IMR-90 (cell line): ENCODE results near the gene RAB14.

Experiments used
- CEBPB ChIP-seq: IDR thresholded peaks from 2 replicates; pipeline ENCODE4 v1.6.1; 2012; ENCODE audit warnings: low read depth, low read length, improper control_type of control experiment
- CHD1 ChIP-seq: IDR thresholded peaks from 2 replicates; pipeline ENCODE4 v1.6.1; 2012; ENCODE audit warnings: low read depth, low read length, improper control_type of control experiment
- MAFK ChIP-seq: IDR thresholded peaks from 2 replicates; pipeline ENCODE4 v1.6.1; 2012; ENCODE audit warnings: low read depth, low read length, improper control_type of control experiment
- MAZ ChIP-seq: IDR thresholded peaks from 2 replicates; pipeline ENCODE4 v1.6.1; 2012; ENCODE audit warnings: low read depth, mild to moderate bottlenecking, low read length, improper control_type of control experiment, moderate library complexity, borderline replicate concordance
- MXI1 ChIP-seq: IDR thresholded peaks from 2 replicates; pipeline ENCODE4 v1.6.1; 2012; ENCODE audit warnings: low read depth, mild to moderate bottlenecking, low read length, moderate library complexity, borderline replicate concordance
- POLR2A ChIP-seq: IDR thresholded peaks from 2 replicates; pipeline ENCODE4 v1.6.1; 2012; ENCODE audit warnings: mild to moderate bottlenecking, low read depth, low read length
- RAD21 ChIP-seq: IDR thresholded peaks from 2 replicates; pipeline ENCODE4 v1.6.1; 2012; ENCODE audit warnings: low read length, improper control_type of control experiment
- RCOR1 ChIP-seq: IDR thresholded peaks from 2 replicates; pipeline ENCODE4 v1.6.1; 2012; ENCODE audit warnings: mild to moderate bottlenecking, low read length, improper control_type of control experiment; ENCODE audit not compliant: insufficient replicate concordance
- RFX5 ChIP-seq: IDR thresholded peaks from 2 replicates; pipeline ENCODE4 v1.8.0; 2012; ENCODE audit warnings: low read depth, mild to moderate bottlenecking, low read length, moderate library complexity
- SMC3 ChIP-seq: fragments of 150-350 bp; IDR thresholded peaks from 2 replicates; pipeline ENCODE4 v1.6.1; 2016; ENCODE audit warnings: low read depth, mild to moderate bottlenecking, antibody characterized with exemption, low read length, moderate library complexity
- TF ChIP-seq, protein P1 (sequence below): conservative IDR thresholded peaks from 2 replicates; pipeline ENCODE4 v1.5.1; 2012; ENCODE audit warnings: mild to moderate bottlenecking, low read depth, low read length, improper control_type of control experiment
- TF ChIP-seq, protein P2 (sequence below): fragments of 150-350 bp; IDR thresholded peaks from 2 replicates; pipeline ENCODE4 v1.6.1; 2016; ENCODE audit warnings: low read depth, mild to moderate bottlenecking, low read length, moderate library complexity, borderline replicate concordance

DNA sequence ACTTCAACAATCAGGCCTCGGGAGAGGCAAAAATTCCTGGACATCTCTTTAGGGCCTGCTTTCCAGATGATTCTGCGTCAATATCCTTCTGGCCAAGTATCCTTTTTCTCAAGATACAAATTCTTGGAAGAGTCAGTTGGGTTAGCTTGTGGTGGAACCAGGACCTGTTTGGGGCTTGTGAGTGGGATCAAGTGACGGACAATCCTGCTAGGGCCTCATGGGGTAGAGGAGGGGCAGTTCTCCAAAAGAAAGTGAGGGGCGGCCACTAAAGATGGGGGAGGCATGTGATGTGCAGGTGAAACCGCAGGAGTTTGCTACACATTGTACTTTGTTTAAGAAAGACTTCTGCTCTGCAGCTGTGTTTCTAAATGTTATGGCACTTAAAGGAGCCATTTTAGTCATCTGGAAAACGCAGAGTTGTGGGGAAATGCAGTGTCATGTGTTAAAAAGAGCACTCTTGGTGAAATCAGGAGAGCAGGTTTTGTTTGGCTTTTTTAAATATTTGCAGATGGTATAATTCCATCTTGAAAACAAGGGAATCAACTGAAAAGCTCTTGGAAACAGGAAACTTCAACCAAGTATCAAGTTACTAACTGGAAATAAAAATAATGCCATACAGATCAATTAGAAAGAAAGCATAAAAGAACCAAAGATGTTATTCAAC, 38.9 kb upstream of the RAB14 start:
- TF ChIP-seq, protein P1, sequence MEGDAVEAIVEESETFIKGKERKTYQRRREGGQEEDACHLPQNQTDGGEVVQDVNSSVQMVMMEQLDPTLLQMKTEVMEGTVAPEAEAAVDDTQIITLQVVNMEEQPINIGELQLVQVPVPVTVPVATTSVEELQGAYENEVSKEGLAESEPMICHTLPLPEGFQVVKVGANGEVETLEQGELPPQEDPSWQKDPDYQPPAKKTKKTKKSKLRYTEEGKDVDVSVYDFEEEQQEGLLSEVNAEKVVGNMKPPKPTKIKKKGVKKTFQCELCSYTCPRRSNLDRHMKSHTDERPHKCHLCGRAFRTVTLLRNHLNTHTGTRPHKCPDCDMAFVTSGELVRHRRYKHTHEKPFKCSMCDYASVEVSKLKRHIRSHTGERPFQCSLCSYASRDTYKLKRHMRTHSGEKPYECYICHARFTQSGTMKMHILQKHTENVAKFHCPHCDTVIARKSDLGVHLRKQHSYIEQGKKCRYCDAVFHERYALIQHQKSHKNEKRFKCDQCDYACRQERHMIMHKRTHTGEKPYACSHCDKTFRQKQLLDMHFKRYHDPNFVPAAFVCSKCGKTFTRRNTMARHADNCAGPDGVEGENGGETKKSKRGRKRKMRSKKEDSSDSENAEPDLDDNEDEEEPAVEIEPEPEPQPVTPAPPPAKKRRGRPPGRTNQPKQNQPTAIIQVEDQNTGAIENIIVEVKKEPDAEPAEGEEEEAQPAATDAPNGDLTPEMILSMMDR = no peak
- no peak for TF ChIP-seq RFX5
- TF ChIP-seq RAD21 = no peak
- TF ChIP-seq POLR2A = no peak
- TF ChIP-seq CHD1 = no peak
- no peak for TF ChIP-seq RCOR1
- no peak for TF ChIP-seq MXI1
- TF ChIP-seq CEBPB = no peak
- no peak for TF ChIP-seq SMC3
- no peak for TF ChIP-seq MAFK
- TF ChIP-seq MAZ = no peak
- TF ChIP-seq, protein P2, sequence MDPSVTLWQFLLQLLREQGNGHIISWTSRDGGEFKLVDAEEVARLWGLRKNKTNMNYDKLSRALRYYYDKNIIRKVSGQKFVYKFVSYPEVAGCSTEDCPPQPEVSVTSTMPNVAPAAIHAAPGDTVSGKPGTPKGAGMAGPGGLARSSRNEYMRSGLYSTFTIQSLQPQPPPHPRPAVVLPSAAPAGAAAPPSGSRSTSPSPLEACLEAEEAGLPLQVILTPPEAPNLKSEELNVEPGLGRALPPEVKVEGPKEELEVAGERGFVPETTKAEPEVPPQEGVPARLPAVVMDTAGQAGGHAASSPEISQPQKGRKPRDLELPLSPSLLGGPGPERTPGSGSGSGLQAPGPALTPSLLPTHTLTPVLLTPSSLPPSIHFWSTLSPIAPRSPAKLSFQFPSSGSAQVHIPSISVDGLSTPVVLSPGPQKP = no peak
